ENCODE measurements around the gene ZNF511.

ZNF511 gene

DNA sequence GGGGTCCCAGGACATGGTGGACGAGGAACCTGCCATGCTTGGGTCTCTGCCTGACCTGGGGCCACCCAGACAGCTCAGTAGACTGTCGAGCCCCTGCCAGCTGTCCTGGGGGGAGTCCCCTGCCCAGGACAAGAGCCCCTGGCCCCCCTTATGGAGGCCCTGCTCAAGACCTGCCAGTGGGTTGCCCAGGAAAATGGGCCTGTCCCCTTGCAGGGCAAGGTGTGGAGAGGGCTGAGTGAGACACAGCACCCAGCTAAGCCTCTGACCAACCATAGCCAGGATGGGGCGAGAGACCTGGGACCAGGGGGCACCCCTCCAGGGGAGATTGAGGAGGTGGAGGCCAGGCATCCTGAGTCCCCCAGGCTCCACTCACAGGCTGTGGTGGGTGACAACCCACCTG, 47.3 kb downstream of the ZNF511 start:
- DNase-seq: no peak

DNA sequence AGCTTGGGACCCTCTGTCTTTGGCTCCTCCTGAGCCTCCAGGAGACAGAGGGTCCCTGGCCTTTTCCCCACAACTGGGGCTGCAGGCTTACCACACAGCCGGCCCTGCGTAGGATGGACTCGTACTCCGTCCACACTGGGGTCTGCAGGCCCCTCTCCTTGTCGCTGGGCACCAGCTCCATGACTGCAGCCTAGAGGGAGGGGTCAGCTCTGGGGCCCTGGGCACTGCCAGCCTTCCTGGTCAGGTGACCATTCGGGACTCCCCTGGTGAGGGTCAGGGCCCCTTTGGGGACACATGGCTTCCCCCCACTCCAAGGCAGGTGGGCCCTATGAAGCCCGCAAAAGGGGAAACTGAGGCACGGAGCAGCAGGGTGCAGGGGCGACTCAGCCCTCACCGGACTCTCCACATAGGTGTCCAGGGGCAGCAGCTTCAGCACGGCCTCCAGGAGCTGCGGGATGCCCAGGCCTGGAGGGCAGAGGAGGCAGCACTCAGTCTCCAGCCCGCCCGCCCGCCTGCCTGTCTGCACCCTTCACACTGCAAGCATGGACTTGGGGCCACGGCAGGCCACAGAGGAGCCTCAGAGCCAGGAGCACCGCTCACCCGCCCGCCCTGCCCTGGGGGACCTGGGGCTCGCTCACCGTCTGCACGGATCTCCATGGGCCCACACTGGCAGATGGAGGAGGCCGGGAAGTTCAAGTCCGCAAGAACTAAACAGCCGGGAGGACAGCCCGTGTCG, 48.0 kb downstream of the ZNF511 start:
- no peak for DNase-seq

DNA sequence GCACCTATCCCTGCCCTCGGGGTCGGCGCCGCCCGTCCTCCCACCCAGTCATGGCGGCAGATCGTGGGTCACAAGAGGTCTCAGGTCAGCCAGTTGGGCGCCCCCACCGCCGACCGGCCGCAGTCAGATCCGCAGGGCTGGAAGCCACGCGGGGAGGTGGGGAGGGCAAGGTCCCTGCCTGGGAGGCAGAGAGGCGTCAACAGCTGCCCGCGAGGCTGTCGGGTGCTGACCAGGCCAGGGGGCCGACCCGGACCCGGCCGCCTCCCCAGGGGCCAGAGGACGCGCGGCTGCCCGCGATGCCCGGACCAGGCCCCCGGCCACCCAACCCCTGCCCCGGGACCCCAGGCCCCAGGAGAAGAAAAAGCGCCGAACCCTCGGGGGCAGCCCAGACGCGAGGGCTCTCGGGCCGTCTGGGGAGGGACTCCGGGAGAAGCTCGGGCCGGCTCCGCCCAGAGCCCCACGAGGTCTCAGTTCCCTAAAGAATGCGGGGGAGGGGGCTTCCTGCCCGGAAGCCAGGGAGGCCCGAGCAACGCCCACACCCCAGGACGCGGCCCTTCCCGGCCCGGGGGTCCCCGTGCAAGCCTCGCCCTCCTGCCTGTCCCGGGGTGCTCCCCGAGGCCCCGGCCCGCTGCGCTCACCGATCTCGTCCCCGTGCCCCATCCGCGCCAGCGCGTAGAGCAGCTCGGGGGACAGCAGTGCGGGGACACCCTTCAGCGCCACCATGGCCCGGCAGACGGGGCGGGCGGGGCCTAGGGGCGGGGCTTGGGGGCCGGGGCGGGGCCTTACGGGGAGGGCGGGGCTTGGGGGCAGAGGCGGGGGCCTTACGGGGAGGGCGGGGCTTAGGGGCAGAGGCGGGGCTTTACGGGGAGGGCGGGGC, 48.8 kb downstream of the ZNF511 start, which contains the start of gene FUOM:
TSS of gene FUOM (minus strand) at position 735 of the 877 bp plus-strand sequence. CDS start at position 723, 12 bp downstream.
- peak; percentile 59 for DNase-seq

DNA sequence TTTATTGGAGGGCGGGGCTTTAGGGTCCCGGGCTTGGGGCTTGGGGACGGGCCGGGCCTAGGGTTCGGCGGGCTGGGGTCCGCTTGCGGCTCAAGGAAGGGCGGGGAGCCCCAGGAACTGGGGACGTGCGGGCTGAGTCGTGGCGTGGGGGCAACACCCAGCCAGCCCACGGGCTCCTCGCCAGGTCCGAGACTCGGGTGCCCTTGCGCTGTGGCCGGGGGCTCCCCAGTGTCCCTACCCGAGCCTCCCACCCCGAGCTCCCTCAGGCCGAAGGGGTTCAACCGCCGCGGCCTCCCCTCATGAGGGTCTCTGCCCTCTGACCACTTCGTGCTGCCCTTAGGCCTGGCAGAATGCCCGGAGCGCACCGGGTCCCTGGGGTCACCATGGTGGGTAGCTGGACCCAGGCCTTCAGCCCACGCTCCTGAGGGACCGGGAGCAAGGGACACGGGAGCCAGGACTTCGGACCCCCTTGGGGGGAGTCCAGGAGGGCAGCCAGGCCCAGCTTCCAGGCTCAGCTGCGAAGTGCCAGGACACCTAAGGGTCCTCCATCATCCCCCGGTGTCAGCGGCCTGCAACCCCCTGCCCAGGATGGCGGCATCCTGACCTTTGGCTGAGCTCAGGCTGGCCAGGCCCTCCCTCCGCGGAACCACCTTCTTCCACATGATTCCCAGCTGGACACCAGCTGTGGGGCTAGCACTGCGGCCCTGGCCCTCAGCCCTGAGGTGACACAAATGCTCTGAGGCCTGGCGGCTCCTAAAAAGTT, 49.6 kb downstream of the ZNF511 start:
- DNase-seq: peak; percentile 24

DNA sequence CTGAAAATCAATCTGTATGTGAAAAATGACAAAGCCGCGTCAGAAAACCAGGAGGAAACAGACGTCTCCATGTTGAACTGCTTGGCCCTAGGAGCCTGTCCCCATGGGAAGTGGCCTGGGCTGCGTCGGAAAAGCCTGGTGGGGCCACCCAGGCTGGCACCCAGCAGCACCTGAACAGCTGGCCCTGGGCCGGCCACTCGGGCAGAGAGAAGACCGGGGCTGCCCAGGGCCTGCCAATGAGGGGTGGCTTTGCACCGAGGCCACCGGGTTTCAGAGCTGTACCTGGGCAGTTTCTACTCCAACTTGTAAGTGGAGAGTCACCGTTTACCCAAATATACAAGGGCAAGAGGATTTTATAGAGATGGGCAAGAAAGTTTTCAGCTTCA, 50.2 kb downstream of the ZNF511 start:
- DNase-seq: no peak

DNA sequence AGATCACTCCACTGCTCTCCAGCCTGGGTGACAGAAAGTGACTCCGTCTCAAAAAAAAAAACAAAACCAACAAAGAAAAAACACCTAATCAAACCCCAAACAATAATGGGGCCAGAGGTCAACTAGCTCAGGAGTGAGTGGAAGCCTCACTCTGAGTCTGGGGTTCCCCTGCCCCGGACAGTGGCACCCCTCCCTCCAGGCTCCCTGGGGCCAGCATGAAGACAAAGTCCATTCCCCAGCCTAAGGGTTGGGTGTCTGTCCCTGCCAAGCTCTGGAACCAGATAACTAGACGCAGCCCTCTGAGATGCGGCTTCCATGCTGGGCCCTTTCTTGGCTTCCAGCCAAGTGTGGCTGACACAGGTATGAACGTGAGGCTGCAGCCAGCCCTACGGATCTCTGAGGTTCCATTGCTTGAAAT, 50.8 kb downstream of the ZNF511 start:
- DNase-seq: peak; percentile 37

DNA sequence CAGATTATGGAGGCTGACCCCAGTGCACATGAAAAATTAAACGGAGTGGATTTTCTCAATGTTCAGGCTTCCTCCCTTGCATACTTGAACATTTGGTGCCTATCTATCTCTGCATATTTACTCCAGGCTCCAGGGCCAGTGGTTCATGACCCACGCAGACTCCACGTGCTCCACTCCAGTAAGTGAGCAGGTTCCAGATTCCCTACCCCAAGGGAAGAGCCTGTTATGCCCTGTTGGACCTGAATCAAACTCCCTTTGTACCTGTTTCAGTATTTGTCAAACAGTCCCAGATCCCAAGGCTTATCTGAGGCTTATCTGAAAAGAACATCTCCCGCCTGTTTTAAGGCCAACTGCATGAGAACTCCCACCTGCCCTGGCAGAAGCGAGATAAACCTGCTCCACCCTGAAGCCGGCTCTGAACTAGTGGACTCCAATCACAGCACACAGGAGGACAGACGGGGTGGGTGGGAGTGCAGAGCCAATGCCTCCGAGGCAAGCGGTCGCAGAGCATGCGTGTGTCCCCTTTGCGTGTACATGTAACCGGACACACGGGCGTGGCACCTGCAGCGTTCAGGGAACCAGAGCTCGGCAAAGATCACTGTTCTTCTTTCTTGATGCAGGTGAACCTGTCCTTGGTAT, 51.4 kb downstream of the ZNF511 start:
- DNase-seq: no peak

DNA sequence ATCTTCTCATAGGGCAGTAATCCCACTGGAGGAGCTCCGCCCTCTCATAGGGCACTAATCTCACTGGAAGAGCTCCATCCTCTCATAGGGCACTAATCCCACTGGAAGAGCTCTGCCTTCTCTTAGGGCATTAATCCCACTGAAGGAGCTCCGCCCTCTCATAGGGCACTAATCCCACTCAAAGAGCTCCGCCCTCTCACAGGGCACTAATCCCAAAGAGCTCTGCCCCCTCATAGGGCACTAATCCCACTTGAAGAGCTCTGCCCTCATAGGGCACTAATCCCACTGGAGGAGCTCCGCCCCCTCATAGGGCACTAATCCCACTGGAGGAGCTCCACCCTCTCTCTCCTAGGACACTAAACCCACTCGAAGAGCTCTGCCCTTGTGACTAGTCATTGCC, 52.5 kb downstream of the ZNF511 start:
- DNase-seq: no peak

DNA sequence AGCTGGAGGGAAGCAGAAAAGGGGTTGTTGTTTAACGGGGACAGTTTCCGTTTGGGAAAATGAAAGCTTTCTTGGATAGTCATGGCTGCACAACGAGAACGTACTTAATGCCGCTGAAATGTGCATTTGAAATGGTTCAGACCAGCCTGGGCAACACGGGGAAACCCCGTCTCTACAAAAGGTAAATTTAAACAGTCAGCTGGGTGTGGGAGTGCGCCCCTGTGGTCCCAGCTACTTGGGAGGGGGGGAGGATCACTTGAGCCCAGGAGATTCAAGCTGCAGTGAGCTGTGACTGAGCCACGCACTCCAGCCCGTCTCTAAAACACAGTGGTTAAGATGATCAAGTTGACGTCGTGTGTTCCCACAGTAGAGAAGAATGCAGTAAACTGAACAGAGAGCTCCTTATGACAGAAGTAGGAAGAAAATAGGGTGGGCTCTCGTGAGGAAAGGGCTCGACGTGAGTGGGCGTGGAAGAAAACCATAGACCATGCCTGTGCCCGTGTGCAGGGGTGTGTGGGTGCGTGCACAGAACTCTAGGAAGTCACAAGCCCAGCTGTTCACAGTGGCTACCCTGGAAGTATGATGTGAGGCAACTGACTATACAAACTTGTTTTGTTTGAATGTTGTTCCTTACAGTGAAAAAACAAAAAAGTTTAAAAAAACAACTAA, 53.2 kb downstream of the ZNF511 start:
- no peak for DNase-seq

All from effector CD4-positive, alpha-beta T cell (primary cell).